ENCODE data around the gene MDFIC. TPM values are rescaled to one million over a fixed set of nuclear protein-coding genes. Genes with fewer than 3 reads are reported as not detected.

The MDFIC gene
- total RNA-seq, 2 experiments from 2014 or later = 25.9 to 27.1 TPM

DNA sequence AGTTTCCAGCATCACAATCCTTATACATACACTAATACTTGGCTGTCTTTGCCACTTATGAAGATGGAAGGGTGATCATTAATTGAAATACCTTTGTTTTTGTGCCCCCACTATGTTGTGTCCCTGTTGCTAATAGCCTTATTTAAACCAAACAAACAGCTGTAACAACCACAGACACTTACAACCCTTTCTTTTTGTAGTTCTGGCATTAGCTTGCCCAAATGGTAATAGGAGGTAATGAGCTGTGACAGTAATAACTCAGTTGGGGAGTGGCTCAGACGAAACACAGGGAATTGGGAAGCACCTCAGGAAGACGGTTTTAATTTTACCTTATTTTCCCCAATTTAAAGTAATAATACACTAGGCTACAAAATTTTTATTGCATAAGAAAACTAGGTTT is 83.4 kb downstream of the MDFIC start:
- Mint-ChIP-seq H3K4me1 (ENCODE audit: low read depth) (peaks cover 88% of the 10 kb centered on the region), H3K36me3 (ENCODE audit: low read depth) (peaks cover 36% of the 10 kb centered on the region), H3K4me3 (no peak overlapping the region), H3K27ac (peak overlapping the region; percentile 31), H3K9me3 (no peaks in the 10 kb centered on the region), H3K27me3 (no peaks in the 10 kb centered on the region)
- ChIA-PET CTCF (interaction anchor here (0.6 to 1.3 kb wide), 3 partner anchors 16 to 48 kb away, joined by 3 to 4 read pairs (median 3); no protein-coding TSS in a partner anchor), POLR2A (no interaction called here)
- ATAC-seq (ENCODE audit: poor library complexity) (no peak), DNase-seq (no peak)
- no peaks in the 10 kb centered on the region for H3K27me3 ChIP-seq (ENCODE audit: control insufficient read depth in 1 of 2, insufficient read depth in 2 of 2, low read length in 2 of 2)
- H3K27ac ChIP-seq (ENCODE audit: low read depth in 1 of 2, low read length in 2 of 2) = peak overlapping the region in 1 of 2 donors; percentile 47
- H3K4me1 ChIP-seq (ENCODE audit: insufficient read depth, low read length) = peaks cover 55% of the 10 kb centered on the region
- TF ChIP-seq, protein P1, sequence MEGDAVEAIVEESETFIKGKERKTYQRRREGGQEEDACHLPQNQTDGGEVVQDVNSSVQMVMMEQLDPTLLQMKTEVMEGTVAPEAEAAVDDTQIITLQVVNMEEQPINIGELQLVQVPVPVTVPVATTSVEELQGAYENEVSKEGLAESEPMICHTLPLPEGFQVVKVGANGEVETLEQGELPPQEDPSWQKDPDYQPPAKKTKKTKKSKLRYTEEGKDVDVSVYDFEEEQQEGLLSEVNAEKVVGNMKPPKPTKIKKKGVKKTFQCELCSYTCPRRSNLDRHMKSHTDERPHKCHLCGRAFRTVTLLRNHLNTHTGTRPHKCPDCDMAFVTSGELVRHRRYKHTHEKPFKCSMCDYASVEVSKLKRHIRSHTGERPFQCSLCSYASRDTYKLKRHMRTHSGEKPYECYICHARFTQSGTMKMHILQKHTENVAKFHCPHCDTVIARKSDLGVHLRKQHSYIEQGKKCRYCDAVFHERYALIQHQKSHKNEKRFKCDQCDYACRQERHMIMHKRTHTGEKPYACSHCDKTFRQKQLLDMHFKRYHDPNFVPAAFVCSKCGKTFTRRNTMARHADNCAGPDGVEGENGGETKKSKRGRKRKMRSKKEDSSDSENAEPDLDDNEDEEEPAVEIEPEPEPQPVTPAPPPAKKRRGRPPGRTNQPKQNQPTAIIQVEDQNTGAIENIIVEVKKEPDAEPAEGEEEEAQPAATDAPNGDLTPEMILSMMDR (IDR thresholded peaks at IDR 0.05) = no peak
- H3K4me3 ChIP-seq (ENCODE audit: low read length) = no peak overlapping the region
- H3K9me3 ChIP-seq (ENCODE audit: control insufficient read depth in 1 of 2, insufficient read depth in 1 of 2, low read length in 2 of 2) = no peaks in the 10 kb centered on the region
- H3K36me3 ChIP-seq (ENCODE audit: insufficient read depth, low read length) = peaks cover 24% of the 10 kb centered on the region
- intact Hi-C loops (cut with DNase I, micrococcal nuclease) = loop anchor here in 1 of 2 experiments (5.0 kb wide), 1 partner anchor 83 kb away; the partner anchor contains the start of gene MDFIC

DNA sequence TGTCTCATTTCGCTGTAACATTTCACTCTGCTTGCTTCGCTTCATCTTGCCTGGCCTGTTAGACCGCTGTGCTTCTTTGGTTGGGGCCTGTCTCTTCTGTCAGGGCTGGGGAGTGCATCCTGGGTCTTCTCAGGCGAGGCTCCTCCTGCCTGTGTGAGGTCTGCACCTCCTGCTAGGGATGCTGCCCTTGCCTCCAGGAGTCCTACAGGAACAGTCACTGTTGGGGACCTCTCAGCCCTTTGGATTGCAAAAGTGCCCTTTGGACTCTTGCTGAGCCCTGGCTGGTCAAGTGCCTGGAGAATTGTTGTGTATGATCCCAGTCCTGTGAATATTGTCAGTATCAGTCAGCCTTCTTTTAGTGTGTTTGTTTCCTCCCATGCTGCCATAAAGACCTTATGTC is 84.1 kb downstream of the MDFIC start:
- peaks cover 57% of the 10 kb centered on the region for H3K4me1 ChIP-seq (ENCODE audit: insufficient read depth, low read length)
- intact Hi-C loops (cut with DNase I, micrococcal nuclease) = loop anchor here in 1 of 2 experiments (5.0 kb wide), 1 partner anchor 84 kb away; the partner anchor contains the start of gene MDFIC
- peaks cover 36% of the 10 kb centered on the region for H3K36me3 Mint-ChIP-seq (ENCODE audit: low read depth)
- H3K27me3 ChIP-seq (ENCODE audit: control insufficient read depth in 1 of 2, insufficient read depth in 2 of 2, low read length in 2 of 2) = no peaks in the 10 kb centered on the region
- peak overlapping the region; percentile 31 for H3K27ac Mint-ChIP-seq
- no peaks in the 10 kb centered on the region for H3K9me3 Mint-ChIP-seq
- TF ChIP-seq, protein P1 (IDR thresholded peaks at IDR 0.05) = no peak
- CTCF ChIA-PET = interaction anchor here (0.6 to 1.3 kb wide), 3 partner anchors 16 to 49 kb away, joined by 3 to 4 read pairs (median 3); no protein-coding TSS in a partner anchor
- peak overlapping the region in 1 of 2 donors; percentile 46 for H3K27ac ChIP-seq (ENCODE audit: low read depth in 1 of 2, low read length in 2 of 2)
- POLR2A ChIA-PET = no interaction called here
- peaks cover 92% of the 10 kb centered on the region for H3K4me1 Mint-ChIP-seq (ENCODE audit: low read depth)
- H3K27me3 Mint-ChIP-seq = no peaks in the 10 kb centered on the region
- DNase-seq (no peak), ATAC-seq (ENCODE audit: poor library complexity) (no peak)
- no peaks in the 10 kb centered on the region for H3K9me3 ChIP-seq (ENCODE audit: control insufficient read depth in 1 of 2, insufficient read depth in 1 of 2, low read length in 2 of 2)
- H3K36me3 ChIP-seq (ENCODE audit: insufficient read depth, low read length) = peaks cover 18% of the 10 kb centered on the region
- H3K4me3 Mint-ChIP-seq = no peak overlapping the region
- H3K4me3 ChIP-seq (ENCODE audit: low read length) = no peak overlapping the region

DNA sequence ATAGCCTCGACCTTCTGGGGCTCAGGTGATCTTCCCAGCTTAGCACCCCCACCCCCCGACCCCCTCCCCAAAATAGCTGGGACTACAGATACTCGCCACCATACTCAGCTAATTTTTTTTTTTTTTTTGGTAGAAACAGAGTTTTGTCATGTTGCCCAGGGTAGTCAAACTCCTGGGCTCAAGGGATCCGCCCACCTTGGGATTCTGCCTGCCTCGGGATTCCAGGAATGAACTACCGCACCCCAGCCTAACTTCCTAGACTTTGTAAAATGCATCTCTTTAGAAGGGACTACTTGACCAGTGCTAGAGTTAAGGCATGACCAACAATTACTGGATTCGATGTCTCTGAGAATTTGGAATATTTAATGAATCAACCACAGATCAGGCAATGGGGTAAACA is 85.9 kb downstream of the MDFIC start:
- H3K4me3 ChIP-seq (ENCODE audit: low read length) = no peak overlapping the region
- H3K27me3 Mint-ChIP-seq = no peaks in the 10 kb centered on the region
- ATAC-seq (ENCODE audit: poor library complexity) (no peak), DNase-seq (no peak)
- TF ChIP-seq, protein P1 (IDR thresholded peaks at IDR 0.05) = no peak
- peaks cover 0 to 4% of the 10 kb centered on the region in 2 experiments for H3K9me3 ChIP-seq (ENCODE audit: control insufficient read depth in 1 of 2, insufficient read depth in 1 of 2, low read length in 2 of 2)
- H3K4me3 Mint-ChIP-seq = peak overlapping the region; percentile 73
- CTCF ChIA-PET = interaction anchor here (0.5 to 1.1 kb wide), 2 partner anchors 19 to 546 kb away, joined by 3 read pairs; no protein-coding TSS in a partner anchor
- H3K36me3 ChIP-seq (ENCODE audit: insufficient read depth, low read length) = peaks cover 6% of the 10 kb centered on the region
- H3K4me1 Mint-ChIP-seq (ENCODE audit: low read depth) = peaks cover 88% of the 10 kb centered on the region
- H3K4me1 ChIP-seq (ENCODE audit: insufficient read depth, low read length) = peaks cover 51% of the 10 kb centered on the region
- POLR2A ChIA-PET = interaction anchor here (1.3 to 2.1 kb wide), 2 partner anchors 9 to 84 kb away, joined by 5 to 9 read pairs; no protein-coding TSS in a partner anchor
- H3K9me3 Mint-ChIP-seq = no peaks in the 10 kb centered on the region
- H3K27ac Mint-ChIP-seq = peak overlapping the region; percentile 93
- peak overlapping the region; percentile 57 to 59 for H3K27ac ChIP-seq (ENCODE audit: low read depth in 1 of 2, low read length in 2 of 2)
- peaks cover 42% of the 10 kb centered on the region for H3K36me3 Mint-ChIP-seq (ENCODE audit: low read depth)
- intact Hi-C loops (cut with DNase I, micrococcal nuclease) = loop anchor here in 1 of 2 experiments (5.0 kb wide), 1 partner anchor 85 kb away; the partner anchor contains the start of gene MDFIC
- no peaks in the 10 kb centered on the region for H3K27me3 ChIP-seq (ENCODE audit: control insufficient read depth in 1 of 2, insufficient read depth in 2 of 2, low read length in 2 of 2)

All from CD4-positive, alpha-beta T cell (primary cell).